ENCODE results near the gene SLC16A7.

GRCh38 chr12:59812716-59813115 is 216.9 kb downstream of the SLC16A7 start:
- TF ChIP-seq CTCF (IDR thresholded peaks at IDR 0.05) (no peak), ZFX (IDR thresholded peaks at IDR 0.05; ENCODE audit: borderline replicate concordance) (no peak)

Data from 22Rv1 (cell line).